Neural cell (in vitro differentiated cells): ENCODE results near the gene MYL12B. TPM values are rescaled to one million over a fixed set of nuclear protein-coding genes. Genes with fewer than 3 reads are reported as not detected.

ENCODE experiments used
- H2AFZ ChIP-seq: fragments of 200-600, 300-800 bp; sonication (generic), shearing (Covaris generic); 2 replicates; pipeline ENCODE4 v1.6.0; 2014; ENCODE audit warnings: low read depth, mild to moderate bottlenecking, antibody characterized with exemption, low read length, moderate library complexity
- H3F3A ChIP-seq: fragments of 200-600 bp; shearing (Covaris generic); 2 replicates; pipeline ENCODE4 v1.6.1; 2016; ENCODE audit warnings: mild to moderate bottlenecking, moderate library complexity, mixed read lengths, antibody characterized with exemption, low read length; ENCODE audit not compliant: insufficient read depth, poor library complexity, severe bottlenecking
- H3K27ac ChIP-seq: fragments of 200-600, 300-800 bp; sonication (generic), shearing (Covaris generic); 2 replicates; pipeline ENCODE4 v1.5.1; 2014; ENCODE audit warnings: mild to moderate bottlenecking, low read length, moderate library complexity
- H3K27me3 ChIP-seq: fragments of 300-800, 200-600 bp; sonication (generic), shearing (Covaris generic); 2 replicates; pipeline ENCODE4 v1.6.0; 2014; ENCODE audit warnings: mild to moderate bottlenecking, low read depth, low read length, moderate library complexity; ENCODE audit not compliant: insufficient read depth
- H3K36me3 ChIP-seq: fragments of 300-800, 200-600 bp; sonication (generic), shearing (Covaris generic); 2 replicates; pipeline ENCODE4 v1.5.1; 2014; ENCODE audit warnings: mild to moderate bottlenecking, antibody characterized with exemption, low read length, moderate library complexity; ENCODE audit not compliant: insufficient read depth
- H3K4me2 ChIP-seq: fragments of 300-800, 200-600 bp; sonication (generic), shearing (Covaris generic); 2 replicates; pipeline ENCODE4 v1.6.0; 2014; ENCODE audit warnings: mild to moderate bottlenecking, low read length
- H3K4me3 ChIP-seq: fragments of 300-800, 200-600 bp; sonication (generic), shearing (Covaris generic); 2 replicates; pipeline ENCODE4 v1.5.1; 2014; ENCODE audit warnings: mild to moderate bottlenecking, low read length, moderate library complexity
- H3K79me2 ChIP-seq: fragments of 200-600 bp; shearing (Covaris generic); replicated peaks from 2 replicates; pipeline ENCODE4 v1.6.0; 2014; ENCODE audit warnings: mild to moderate bottlenecking, low read length, moderate library complexity; ENCODE audit not compliant: insufficient read depth
- H3K9ac ChIP-seq: fragments of 300-800, 200-600 bp; sonication (generic), shearing (Covaris generic); 2 replicates; pipeline ENCODE4 v1.6.1; 2016; ENCODE audit warnings: mild to moderate bottlenecking, low read length, mixed read lengths
- H3K9me2 ChIP-seq: fragments of 200-600 bp; shearing (Covaris generic); 2 replicates; pipeline ENCODE4 v1.6.1; 2016; ENCODE audit warnings: mild to moderate bottlenecking, low read length, mixed read lengths; ENCODE audit not compliant: insufficient read depth
- H3K9me3 ChIP-seq: fragments of 200-600, 300-800 bp; sonication (generic), shearing (Covaris generic); 2 replicates; pipeline ENCODE4 v1.6.1; 2016; ENCODE audit warnings: mild to moderate bottlenecking, mixed run types, low read length, moderate library complexity, mixed read lengths
- H4K20me1 ChIP-seq: fragments of 200-600 bp; shearing (Covaris generic); 2 replicates; pipeline ENCODE4 v1.6.1; 2016; ENCODE audit warnings: mild to moderate bottlenecking, mixed run types; ENCODE audit not compliant: insufficient read depth
- CTCF ChIP-seq: fragments of 450-650 bp; IDR thresholded peaks from 2 replicates; pipeline ENCODE4 v1.5.1; 2014; ENCODE audit warnings: antibody characterized with exemption, mild to moderate bottlenecking, moderate library complexity; ENCODE audit not compliant: poor library complexity, severe bottlenecking
- EP300 ChIP-seq: fragments of 450-650 bp; conservative IDR thresholded peaks from 2 replicates; pipeline ENCODE4 v1.6.1; 2014; ENCODE audit warnings: antibody characterized with exemption, mild to moderate bottlenecking, moderate library complexity; ENCODE audit not compliant: poor library complexity, severe bottlenecking
- EZH2 ChIP-seq: fragments of 200-600, 300-800 bp; shearing (Covaris generic), sonication (generic); IDR thresholded peaks from 2 replicates; pipeline ENCODE4 v1.6.1; 2014; ENCODE audit warnings: antibody characterized with exemption, low read length, borderline replicate concordance, mild to moderate bottlenecking; ENCODE audit not compliant: insufficient read depth, poor library complexity, severe bottlenecking
- MXI1 ChIP-seq: fragments of 450-650 bp; conservative IDR thresholded peaks from 2 replicates; pipeline ENCODE4 v1.6.1; 2014; ENCODE audit warnings: antibody characterized with exemption, mild to moderate bottlenecking; ENCODE audit not compliant: poor library complexity, severe bottlenecking
- POLR2AphosphoS5 ChIP-seq: IDR thresholded peaks from 2 replicates; pipeline ENCODE4 v1.6.1; 2012
- RAD21 ChIP-seq: fragments of 450-650 bp; conservative IDR thresholded peaks from 2 replicates; pipeline ENCODE4 v1.6.1; 2014; ENCODE audit warnings: antibody characterized with exemption, mild to moderate bottlenecking, moderate library complexity
- REST ChIP-seq: IDR thresholded peaks from 2 replicates; pipeline ENCODE4 v1.6.1; 2012; ENCODE audit warnings: borderline replicate concordance
- SMC3 ChIP-seq: fragments of 450-650 bp; conservative IDR thresholded peaks from 2 replicates; pipeline ENCODE4 v1.6.1; 2014; ENCODE audit warnings: antibody characterized with exemption, mild to moderate bottlenecking, moderate library complexity; ENCODE audit not compliant: poor library complexity
- TAF1 ChIP-seq: IDR thresholded peaks from 2 replicates; pipeline ENCODE4 v1.6.1; 2012; ENCODE audit warnings: low read depth
- polyA plus RNA-seq: library from polyadenylated mRNA; depleted of rRNA; stranded (reverse); fragments of >200 nt; gene quantifications from 2 replicates; pipeline ENCODE4 v1.2.3, GENCODE V29; 2014

Gene MYL12B
- polyA plus RNA-seq, 1 donor from 2014 or later, result 384 TPM

- Histone ChIP-seq H3K9me2 (no peaks in the 10 kb centered on the region), H2AFZ (no peak overlapping the region), H3F3A (no peaks in the 10 kb centered on the region), H3K4me3 (no peak overlapping the region), H3K27me3 (no peaks in the 10 kb centered on the region), H3K4me2 (no peak overlapping the region), H3K79me2 (peaks cover 27% of the 10 kb centered on the region), H4K20me1 (no peaks in the 10 kb centered on the region), H3K36me3 (no peaks in the 10 kb centered on the region), H3K27ac (no peak overlapping the region), H3K9me3 (no peaks in the 10 kb centered on the region), H3K9ac (no peak overlapping the region)
- TF ChIP-seq EP300 (no peak), RAD21 (no peak), SMC3 (no peak), CTCF (no peak), POLR2AphosphoS5 (no peak), EZH2 (no peak), TAF1 (no peak), MXI1 (no peak), REST (no peak)
Observed at GRCh38 chr18:3252843-3253242, 9.1 kb upstream of the MYL12B start.

- H3K27ac ChIP-seq, result no peak overlapping the region
- no peaks in the 10 kb centered on the region for H3F3A ChIP-seq
- H3K36me3 ChIP-seq, result no peaks in the 10 kb centered on the region
- no peak overlapping the region for H3K4me3 ChIP-seq
- no peaks in the 10 kb centered on the region for H3K9me3 ChIP-seq
- no peaks in the 10 kb centered on the region for H3K9me2 ChIP-seq
- no peak overlapping the region for H2AFZ ChIP-seq
- no peak overlapping the region for H3K9ac ChIP-seq
- no peak overlapping the region for H3K4me2 ChIP-seq
- TF ChIP-seq EP300, result no peak
- TF ChIP-seq SMC3, result no peak
- TF ChIP-seq MXI1, result no peak
- no peak for TF ChIP-seq RAD21
- TF ChIP-seq EZH2, result no peak
- TF ChIP-seq POLR2AphosphoS5, result no peak
- no peak for TF ChIP-seq REST
- no peak for TF ChIP-seq CTCF
- no peak for TF ChIP-seq TAF1
- H3K79me2 ChIP-seq, result peaks cover 12% of the 10 kb centered on the region
- H4K20me1 ChIP-seq, result no peaks in the 10 kb centered on the region
- H3K27me3 ChIP-seq, result no peaks in the 10 kb centered on the region
Observed at GRCh38 chr18:3254725-3255124, 7.2 kb upstream of the MYL12B start.
